Fibroblast of the aortic adventitia (primary cell): Measurements from ENCODE around the gene SLC38A10. TPM values are rescaled to one million over a fixed set of nuclear protein-coding genes. Genes with fewer than 3 reads are reported as not detected.

Source experiments
- DNase-seq: peaks from one replicate; pipeline ENCODE4 v3.0.0-alpha.2; 2010; ENCODE audit warnings: low read depth
- H3K4me3 ChIP-seq: 2 replicates; pipeline ENCODE4 v1.5.1; 2011; ENCODE audit warnings: low read depth, mild to moderate bottlenecking, control low read depth, low read length, moderate library complexity
- CTCF ChIP-seq: IDR thresholded peaks from 2 replicates; pipeline ENCODE4 v1.5.1; 2011; ENCODE audit warnings: mild to moderate bottlenecking, low read length, control low read depth, inconsistent platforms; ENCODE audit not compliant: insufficient read depth
- total RNA-seq: library from RNA; depleted of rRNA; stranded (reverse); fragments of >200 nt; gene quantifications from 2 replicates; pipeline ENCODE4 v1.2.3, GENCODE V29; 2012; ENCODE audit warnings: low replicate concordance

Gene SLC38A10
- total RNA-seq, 1 donor, result 49.5 TPM

- DNase-seq, result peak; percentile 74
- TF ChIP-seq CTCF, result peak; percentile 74
- H3K4me3 ChIP-seq, result no peak overlapping the region
Measured at GRCh38 chr17:81254955-81255717, 40.0 kb downstream of the SLC38A10 start.

- DNase-seq, result peak; percentile 50
- peak; percentile 77 for TF ChIP-seq CTCF
- no peak overlapping the region for H3K4me3 ChIP-seq
Measured at GRCh38 chr17:81253358-81254131, 41.6 kb downstream of the SLC38A10 start.

- no peak for DNase-seq
- H3K4me3 ChIP-seq, result no peak overlapping the region
- no peak for TF ChIP-seq CTCF
Measured at GRCh38 chr17:81252987-81253329, 42.1 kb downstream of the SLC38A10 start.

- DNase-seq, result no peak
- no peak overlapping the region for H3K4me3 ChIP-seq
- no peak for TF ChIP-seq CTCF
Measured at GRCh38 chr17:81252326-81252986, 42.7 kb downstream of the SLC38A10 start.

GRCh38 chr17:81251709-81252301, 43.3 kb downstream of the SLC38A10 start:
- TF ChIP-seq CTCF, result no peak
- DNase-seq, result no peak
- H3K4me3 ChIP-seq, result no peak overlapping the region

GRCh38 chr17:81251094-81251708, 43.9 kb downstream of the SLC38A10 start:
- no peak overlapping the region for H3K4me3 ChIP-seq
- TF ChIP-seq CTCF, result no peak
- no peak for DNase-seq
